H1 (cell line): ENCODE measurements around the gene CYP2A13. TPM values are rescaled to one million over a fixed set of nuclear protein-coding genes. Genes with fewer than 3 reads are reported as not detected.
"Not testable (repeated sequence)": the region's sequence is repeated elsewhere in the genome, so short reads cannot be mapped to it uniquely, and the experiment has no call there.

Experiments
- CTCF ChIA-PET: fragments of 300-600 bp; sonication (Branson Sonifier 250); formaldehyde crosslinking; loops from one replicate; lab custom pipeline; 2021; ENCODE audit not compliant: partially characterized antibody; lab: Charles Lee
- POLR2A ChIA-PET: fragments of 300-600 bp; sonication (Branson Sonifier 250); formaldehyde crosslinking; loops from one replicate; lab custom pipeline; 2021; ENCODE audit warnings: inconsistent platforms; ENCODE audit not compliant: partially characterized antibody; lab: Charles Lee
- DNase-seq, 2 experiments: peaks; one replicate each; pipeline versions ENCODE4 v3.0.0 to v3.0.0-alpha.2; 2010 to 2022; ENCODE audit warnings: low spot score in 2 of 2, low read depth in 1 of 2, mixed read lengths in 1 of 2
- FAIRE-seq: peaks from 2 replicates; lab custom pipeline; 2011; peaks lifted over from hg19 to GRCh38; lab: Jason Lieb, UNC
- H2AFZ ChIP-seq: 2 replicates; pipeline ENCODE4 v1.8.1; 2012; ENCODE audit warnings: low read length, inconsistent platforms
- H2AK5ac ChIP-seq: 2 replicates; pipeline ENCODE4 v1.6.1; 2013; ENCODE audit warnings: low read depth, low read length
- H2BK120ac ChIP-seq: replicated peaks from 2 replicates; pipeline ENCODE3; 2013; ENCODE audit warnings: low read depth, low read length, inconsistent platforms
- H2BK12ac ChIP-seq: 2 replicates; pipeline ENCODE4 v1.6.1; 2013; ENCODE audit warnings: low read depth, low read length
- H2BK15ac ChIP-seq: 2 replicates; pipeline ENCODE4 v1.6.1; 2013; ENCODE audit warnings: low read length
- H2BK20ac ChIP-seq: 2 replicates; pipeline ENCODE4 v1.6.1; 2013; ENCODE audit warnings: low read length
- H2BK5ac ChIP-seq: 2 replicates; pipeline ENCODE4 v1.6.1; 2013; ENCODE audit warnings: low read depth, low read length
- H3K14ac ChIP-seq: 2 replicates; pipeline ENCODE4 v1.6.1; 2013; ENCODE audit warnings: inconsistent platforms; ENCODE audit not compliant: insufficient read length
- H3K18ac ChIP-seq: 2 replicates; pipeline ENCODE4 v1.6.1; 2013; ENCODE audit warnings: low read length; ENCODE audit errors: extremely low read depth
- H3K23ac ChIP-seq: 2 replicates; pipeline ENCODE4 v1.6.1; 2013; ENCODE audit warnings: inconsistent platforms; ENCODE audit not compliant: insufficient read length
- H3K23me2 ChIP-seq: 2 replicates; pipeline ENCODE4 v1.6.1; 2013; ENCODE audit warnings: low read depth, low read length
- H3K27ac ChIP-seq: 2 replicates; pipeline ENCODE4 v1.6.1; 2011; ENCODE audit warnings: low read depth, low read length, inconsistent platforms
- H3K27me3 ChIP-seq, 4 experiments: replicated peaks in 1 of 4; 1 replicate in 1 of 4; 2 replicates in 3 of 4; pipeline versions ENCODE4 v1.6.1 to v1.8.1; 2011 to 2013; ENCODE audit warnings: low read length in 3 of 4, mild to moderate bottlenecking in 3 of 4, inconsistent platforms in 2 of 4, mixed read lengths in 2 of 4, moderate library complexity in 1 of 4; ENCODE audit not compliant: control insufficient read depth in 3 of 4, insufficient read depth in 3 of 4; ENCODE audit errors: extremely low read depth in 1 of 4
- H3K36me3 ChIP-seq, 4 experiments: 2 replicates each; pipeline versions ENCODE4 v1.6.1 to v1.8.1; 2011 to 2013; ENCODE audit warnings: mild to moderate bottlenecking in 4 of 4, low read length in 3 of 4, moderate library complexity in 2 of 4, control low read depth in 1 of 4, inconsistent platforms in 1 of 4; ENCODE audit not compliant: insufficient read depth in 4 of 4, control insufficient read depth in 2 of 4
- H3K4ac ChIP-seq: replicated peaks from 2 replicates; pipeline ENCODE3; 2013; ENCODE audit warnings: low read length, low read depth, mixed read lengths, inconsistent platforms; ENCODE audit not compliant: insufficient read length
- H3K4me1 ChIP-seq, 4 experiments: replicated peaks in 1 of 4; 1 replicate in 1 of 4; 2 replicates in 3 of 4; pipeline versions ENCODE4 v1.6.1 to v1.8.1; 2011 to 2013; ENCODE audit warnings: low read length in 3 of 4, inconsistent platforms in 2 of 4, mixed read lengths in 1 of 4; ENCODE audit not compliant: insufficient read depth in 4 of 4, control insufficient read depth in 3 of 4
- H3K4me2 ChIP-seq, 2 experiments: 2 replicates each; pipeline versions ENCODE4 v1.6.1 to v1.8.1; 2011 to 2013; ENCODE audit warnings: low read depth in 2 of 2, low read length in 2 of 2, control low read depth in 1 of 2, inconsistent platforms in 1 of 2, mild to moderate bottlenecking in 1 of 2; ENCODE audit not compliant: insufficient read depth in 1 of 2
- H3K4me3 ChIP-seq, 4 experiments: fragments of 200-600, 300-600 bp in 1 of 4; sonication (generic), shearing (Covaris generic), sonication (Bioruptor Twin) in 1 of 4; 2 replicates each; pipeline versions ENCODE4 v1.5.1 to v1.8.1; 2011 to 2016; ENCODE audit warnings: low read length in 4 of 4, low read depth in 3 of 4, control low read depth in 2 of 4, inconsistent platforms in 2 of 4, mild to moderate bottlenecking in 2 of 4, mixed read lengths in 1 of 4, moderate library complexity in 1 of 4; ENCODE audit not compliant: insufficient read depth in 2 of 4; ENCODE audit errors: extremely low read depth in 1 of 4
- H3K56ac ChIP-seq: replicated peaks from 2 replicates; pipeline ENCODE3; 2013; ENCODE audit warnings: low read depth, mild to moderate bottlenecking, mixed read lengths, low read length, inconsistent platforms; ENCODE audit not compliant: insufficient read length
- H3K79me1 ChIP-seq: 2 replicates; pipeline ENCODE4 v1.6.1; 2013; ENCODE audit warnings: low read depth, low read length, control low read depth
- H3K79me2 ChIP-seq, 2 experiments: 2 replicates each; pipeline versions ENCODE4 v1.6.1 to v1.8.1; 2012 to 2013; ENCODE audit warnings: low read length in 2 of 2, mild to moderate bottlenecking in 2 of 2, inconsistent platforms in 1 of 2; ENCODE audit not compliant: insufficient read depth in 2 of 2, control insufficient read depth in 1 of 2
- H3K9ac ChIP-seq, 4 experiments: replicated peaks in 1 of 4; 1 replicate in 1 of 4; 2 replicates in 3 of 4; pipeline versions ENCODE4 v1.6.1 to v1.8.1; 2011 to 2013; ENCODE audit warnings: low read depth in 3 of 4, low read length in 3 of 4, control low read depth in 2 of 4, mild to moderate bottlenecking in 2 of 4, moderate library complexity in 2 of 4, inconsistent platforms in 1 of 4; ENCODE audit errors: extremely low read depth in 1 of 4
- H3K9me3 ChIP-seq, 2 experiments: 2 replicates each; pipeline versions ENCODE4 v1.6.1 to v1.8.1; 2012 to 2013; ENCODE audit warnings: mild to moderate bottlenecking in 2 of 2, moderate library complexity in 2 of 2, control low read depth in 1 of 2, inconsistent platforms in 1 of 2, low read depth in 1 of 2, low read length in 1 of 2, mixed read lengths in 1 of 2; ENCODE audit not compliant: insufficient read depth in 2 of 2
- H4K20me1 ChIP-seq, 2 experiments: replicated peaks in 1 of 2; 2 replicates each; pipeline versions ENCODE3 to v1.8.1; 2011 to 2013; ENCODE audit warnings: inconsistent platforms in 2 of 2, low read length in 2 of 2, mild to moderate bottlenecking in 1 of 2; ENCODE audit not compliant: insufficient read depth in 2 of 2, control insufficient read depth in 1 of 2
- H4K5ac ChIP-seq: 2 replicates; pipeline ENCODE4 v1.6.1; 2013; ENCODE audit warnings: low read length, low read depth, mixed read lengths, inconsistent platforms; ENCODE audit not compliant: insufficient read length
- H4K8ac ChIP-seq: 2 replicates; pipeline ENCODE4 v1.8.0; 2013; ENCODE audit warnings: mild to moderate bottlenecking, moderate library complexity, low read length, inconsistent platforms; ENCODE audit not compliant: insufficient read depth; ENCODE audit errors: extremely low read depth
- H4K91ac ChIP-seq: replicated peaks from 2 replicates; pipeline ENCODE3; 2013; ENCODE audit warnings: low read length, mixed read lengths, inconsistent platforms; ENCODE audit not compliant: insufficient read length
- WGBS, 2 experiments: shearing (Covaris generic) in 1 of 2; methylation state at CpG; one replicate each; pipeline versions ENCODE4 v1.1.6 to v1.1.7; 2013 to 2015; ENCODE audit warnings: low lambda C conversion rate in 2 of 2, mixed read lengths in 2 of 2, inconsistent platforms in 1 of 2, low coverage in 1 of 2, missing lambda C conversion rate in 1 of 2; ENCODE audit not compliant: insufficient replicate concordance in 2 of 2, insufficient coverage in 1 of 2, insufficient read length in 1 of 2; ENCODE audit errors: extremely low coverage in 1 of 2, missing lambda C conversion rate in 1 of 2; 5-methylcytosine and 5-hydroxymethylcytosine counted together
- polyA plus RNA-seq, 7 experiments: library from polyadenylated mRNA; depleted of rRNA in 3 of 7; stranded (reverse) in 5 of 7; unstranded in 2 of 7; fragments of >200 nt in 5 of 7; fragments of 200-250 nt in 2 of 7; gene quantifications; 1 replicate in 5 of 7; 2 replicates in 1 of 7; 4 replicates in 1 of 7; pipeline versions ENCODE4 v1.2.1 to v1.2.3, GENCODE V29; 2011 to 2013; ENCODE audit warnings: missing spikeins in 2 of 7, mixed read lengths in 2 of 7
- total RNA-seq: library from RNA; stranded (reverse); fragmentation: NEBNext Ultra II Directional; extraction: Animal tissue kit (Norgen Biotek cat#: 25700); gene quantifications from 2 replicates; pipeline ENCODE4 v1.2.1, GENCODE V29; 2021

Gene CYP2A13
- total and polyA plus RNA-seq, 2 of the 8 experiments (the other 6 are each of a cell fraction or from before 2014, with no cell fraction given): 0.60 to 0.63 TPM

DNA sequence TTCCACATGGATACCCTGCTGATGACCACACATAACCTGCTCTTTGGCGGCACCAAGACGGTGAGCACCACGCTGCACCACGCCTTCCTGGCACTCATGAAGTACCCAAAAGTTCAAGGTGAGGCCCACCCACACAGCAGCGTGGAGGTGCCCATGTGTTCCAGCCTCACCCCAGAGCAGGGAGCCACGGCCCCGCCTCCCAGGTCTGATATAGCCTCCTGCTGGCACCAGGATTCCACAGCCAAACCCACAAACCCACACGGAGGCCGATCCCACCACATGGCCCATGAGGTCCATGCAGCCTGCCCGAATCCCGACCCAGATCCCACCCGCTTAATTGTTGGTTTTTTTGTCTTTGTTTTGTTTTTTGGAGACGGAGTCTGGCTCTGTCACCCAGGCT, 34.6 kb downstream of the CYP2A13 start:
- not testable (repeated sequence) for H3K23me2 ChIP-seq, H2BK20ac ChIP-seq, H3K23ac ChIP-seq, H3K18ac ChIP-seq, H2AFZ ChIP-seq, H3K4ac ChIP-seq, H2BK12ac ChIP-seq, H3K9me3 ChIP-seq, DNase-seq, H3K4me2 ChIP-seq, H3K27me3 ChIP-seq, H3K27ac ChIP-seq, H4K20me1 ChIP-seq, H4K5ac ChIP-seq, H3K14ac ChIP-seq, H2BK5ac ChIP-seq, H3K79me1 ChIP-seq, H2BK15ac ChIP-seq, H2AK5ac ChIP-seq, H3K36me3 ChIP-seq, H3K79me2 ChIP-seq, H4K91ac ChIP-seq, H2BK120ac ChIP-seq, FAIRE-seq, H4K8ac ChIP-seq, H3K9ac ChIP-seq, H3K4me1 ChIP-seq, H3K56ac ChIP-seq, H3K4me3 ChIP-seq
- WGBS, 2 experiments: 90% methylated on average over 13 of the region's 13 CpGs; no CpG with 5 or more reads in 1 of the 2 experiments
- ChIA-PET CTCF (interaction anchor here (0.7 to 1.9 kb wide), 7 partner anchors 12 to 192 kb away, joined by 3 to 10 read pairs (median 4); no protein-coding TSS in a partner anchor), POLR2A (interaction anchor here (0.7 kb wide), 1 partner anchor 12 kb away, joined by 3 read pairs; no protein-coding TSS in a partner anchor)
